ENCODE measurements around the gene SNX13.

SNX13 gene, protein sequence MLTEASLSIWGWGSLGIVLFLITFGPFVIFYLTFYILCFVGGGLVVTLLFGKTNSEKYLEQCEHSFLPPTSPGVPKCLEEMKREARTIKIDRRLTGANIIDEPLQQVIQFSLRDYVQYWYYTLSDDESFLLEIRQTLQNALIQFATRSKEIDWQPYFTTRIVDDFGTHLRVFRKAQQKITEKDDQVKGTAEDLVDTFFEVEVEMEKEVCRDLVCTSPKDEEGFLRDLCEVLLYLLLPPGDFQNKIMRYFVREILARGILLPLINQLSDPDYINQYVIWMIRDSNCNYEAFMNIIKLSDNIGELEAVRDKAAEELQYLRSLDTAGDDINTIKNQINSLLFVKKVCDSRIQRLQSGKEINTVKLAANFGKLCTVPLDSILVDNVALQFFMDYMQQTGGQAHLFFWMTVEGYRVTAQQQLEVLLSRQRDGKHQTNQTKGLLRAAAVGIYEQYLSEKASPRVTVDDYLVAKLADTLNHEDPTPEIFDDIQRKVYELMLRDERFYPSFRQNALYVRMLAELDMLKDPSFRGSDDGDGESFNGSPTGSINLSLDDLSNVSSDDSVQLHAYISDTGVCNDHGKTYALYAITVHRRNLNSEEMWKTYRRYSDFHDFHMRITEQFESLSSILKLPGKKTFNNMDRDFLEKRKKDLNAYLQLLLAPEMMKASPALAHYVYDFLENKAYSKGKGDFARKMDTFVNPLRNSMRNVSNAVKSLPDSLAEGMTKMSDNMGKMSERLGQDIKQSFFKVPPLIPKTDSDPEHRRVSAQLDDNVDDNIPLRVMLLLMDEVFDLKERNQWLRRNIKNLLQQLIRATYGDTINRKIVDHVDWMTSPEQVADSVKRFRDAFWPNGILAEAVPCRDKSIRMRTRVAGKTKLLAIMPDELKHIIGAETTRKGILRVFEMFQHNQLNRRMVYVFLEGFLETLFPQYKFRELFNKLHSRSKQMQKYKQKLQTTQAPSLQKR

DNA sequence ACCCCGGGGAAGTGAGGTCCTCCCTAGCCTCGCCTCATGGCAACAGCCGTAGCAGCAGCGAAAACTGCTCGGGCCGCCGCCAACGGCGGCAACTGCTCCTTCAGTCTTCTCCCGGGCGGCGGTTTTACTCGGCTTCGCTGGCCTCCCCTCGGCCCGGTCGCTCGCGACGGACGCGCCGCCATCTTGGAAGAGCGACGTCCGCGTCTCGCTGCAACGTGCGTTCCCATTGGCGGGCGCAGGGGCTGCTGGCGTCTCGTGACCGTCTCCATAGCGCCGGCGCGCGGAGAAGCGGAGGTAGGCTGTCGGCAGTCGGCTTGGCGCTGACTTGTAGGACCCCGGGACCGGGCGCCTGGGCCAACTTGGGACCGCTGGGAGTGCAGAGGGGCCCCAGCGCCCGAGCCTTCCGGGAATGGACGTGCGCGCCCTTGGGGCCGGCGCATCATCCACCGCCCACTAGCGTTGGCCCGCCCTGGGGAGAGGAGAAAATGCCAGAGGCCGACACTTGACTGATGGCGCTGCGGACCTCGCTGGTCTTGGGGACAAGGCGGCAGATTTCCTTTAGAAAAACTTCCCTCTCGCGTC lies at the start of gene SNX13:
Gene SNX13 (minus strand): TSS at position 193 of the 582 bp plus-strand sequence. CDS start 199 bp downstream, outside the sequence.
- in situ Hi-C loops (cut with MboI; ENCODE audit: low pct_unique_long_range_greater_than_20kb, low sequenced_read_pairs, unreplicated experiment), result no loop called here
- peak; percentile 92 for DNase-seq (ENCODE audit: low spot score)
- TF ChIP-seq, protein P1, sequence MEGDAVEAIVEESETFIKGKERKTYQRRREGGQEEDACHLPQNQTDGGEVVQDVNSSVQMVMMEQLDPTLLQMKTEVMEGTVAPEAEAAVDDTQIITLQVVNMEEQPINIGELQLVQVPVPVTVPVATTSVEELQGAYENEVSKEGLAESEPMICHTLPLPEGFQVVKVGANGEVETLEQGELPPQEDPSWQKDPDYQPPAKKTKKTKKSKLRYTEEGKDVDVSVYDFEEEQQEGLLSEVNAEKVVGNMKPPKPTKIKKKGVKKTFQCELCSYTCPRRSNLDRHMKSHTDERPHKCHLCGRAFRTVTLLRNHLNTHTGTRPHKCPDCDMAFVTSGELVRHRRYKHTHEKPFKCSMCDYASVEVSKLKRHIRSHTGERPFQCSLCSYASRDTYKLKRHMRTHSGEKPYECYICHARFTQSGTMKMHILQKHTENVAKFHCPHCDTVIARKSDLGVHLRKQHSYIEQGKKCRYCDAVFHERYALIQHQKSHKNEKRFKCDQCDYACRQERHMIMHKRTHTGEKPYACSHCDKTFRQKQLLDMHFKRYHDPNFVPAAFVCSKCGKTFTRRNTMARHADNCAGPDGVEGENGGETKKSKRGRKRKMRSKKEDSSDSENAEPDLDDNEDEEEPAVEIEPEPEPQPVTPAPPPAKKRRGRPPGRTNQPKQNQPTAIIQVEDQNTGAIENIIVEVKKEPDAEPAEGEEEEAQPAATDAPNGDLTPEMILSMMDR (IDR thresholded peaks at IDR 0.05; ENCODE audit: extremely low read depth, insufficient read depth, missing control alignments), result peak; percentile 25

- DNase-seq (ENCODE audit: low spot score), result no peak
- TF ChIP-seq, protein P1 (IDR thresholded peaks at IDR 0.05; ENCODE audit: extremely low read depth, insufficient read depth, missing control alignments), result no peak
- in situ Hi-C loops (cut with MboI; ENCODE audit: low pct_unique_long_range_greater_than_20kb, low sequenced_read_pairs, unreplicated experiment), result loop anchor here (10.0 kb wide), 1 partner anchor 215 kb away; no protein-coding TSS in a partner anchor
Observed at GRCh38 chr7:17989546-17989945, 49.3 kb upstream of the SNX13 start.

- no peak for DNase-seq (ENCODE audit: low spot score)
- in situ Hi-C loops (cut with MboI; ENCODE audit: low pct_unique_long_range_greater_than_20kb, low sequenced_read_pairs, unreplicated experiment), result loop anchor here (10.0 kb wide), 1 partner anchor 214 kb away; no protein-coding TSS in a partner anchor
- TF ChIP-seq, protein P1 (IDR thresholded peaks at IDR 0.05; ENCODE audit: extremely low read depth, insufficient read depth, missing control alignments), result no peak
Observed at GRCh38 chr7:17988858-17989257, 48.6 kb upstream of the SNX13 start.

DNA sequence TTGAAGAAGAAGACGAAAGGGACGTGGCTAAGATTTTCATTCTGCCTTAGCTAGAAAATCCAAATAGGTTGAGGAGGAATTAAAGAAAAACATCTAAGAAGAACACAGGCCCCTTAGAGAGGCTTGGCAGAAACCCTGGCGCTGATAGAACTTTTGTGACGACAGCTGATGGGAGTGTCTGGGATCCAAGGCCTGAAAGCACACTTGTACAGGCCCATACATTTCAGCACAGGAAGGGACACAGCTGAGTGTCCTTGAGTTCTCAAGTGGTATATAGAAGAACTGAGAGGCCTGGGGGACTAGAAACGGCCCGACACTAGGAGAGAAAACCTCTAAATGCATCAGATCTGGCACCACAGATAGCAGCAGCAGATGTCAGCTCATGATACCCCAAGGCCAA lies 47.8 kb upstream of the SNX13 start:
- TF ChIP-seq, protein P1 (IDR thresholded peaks at IDR 0.05; ENCODE audit: extremely low read depth, insufficient read depth, missing control alignments), result no peak
- no peak for DNase-seq (ENCODE audit: low spot score)
- in situ Hi-C loops (cut with MboI; ENCODE audit: low pct_unique_long_range_greater_than_20kb, low sequenced_read_pairs, unreplicated experiment), result loop anchor here (10.0 kb wide), 1 partner anchor 213 kb away; no protein-coding TSS in a partner anchor

GRCh38 chr7:17986851-17987250 lies 46.6 kb upstream of the SNX13 start:
- no peak for DNase-seq (ENCODE audit: low spot score)
- TF ChIP-seq, protein P1 (IDR thresholded peaks at IDR 0.05; ENCODE audit: extremely low read depth, insufficient read depth, missing control alignments), result no peak
- in situ Hi-C loops (cut with MboI; ENCODE audit: low pct_unique_long_range_greater_than_20kb, low sequenced_read_pairs, unreplicated experiment), result loop anchor here (10.0 kb wide), 1 partner anchor 212 kb away; no protein-coding TSS in a partner anchor

All from GM13977 (cell line).